Caco-2 (cell line): ENCODE data around the gene JAG2. TPM values are rescaled to one million over a fixed set of nuclear protein-coding genes. Genes with fewer than 3 reads are reported as not detected.

Experiments
- BruUV-seq: library from RNA; stranded (reverse); fragments of 400-500 nt; replicated peaks from 2 replicates; lab custom pipeline; 2021; lab: Mats Ljungman, UMichigan
- CTCF ChIA-PET: fragments of 300-600 bp; sonication (Branson Sonifier 250); formaldehyde crosslinking; loops from one replicate; lab custom pipeline; 2022; ENCODE audit warnings: antibody characterized with exemption; lab: Charles Lee
- POLR2A ChIA-PET: fragments of 300-600 bp; sonication (Branson Sonifier 250); formaldehyde crosslinking; loops from one replicate; lab custom pipeline; 2022; ENCODE audit warnings: antibody characterized with exemption; lab: Charles Lee
- DNase-seq, 2 experiments: peaks; one replicate each; pipeline versions ENCODE4 v3.0.0 to v3.0.0-alpha.2; 2020 to 2022
- H3K27me3 ChIP-seq: replicated peaks from 2 replicates; pipeline ENCODE4 v1.6.0; 2011; ENCODE audit warnings: low read length; ENCODE audit not compliant: control insufficient read depth, insufficient read depth
- H3K36me3 ChIP-seq: 2 replicates; pipeline ENCODE4 v1.5.1; 2011; ENCODE audit warnings: low read length; ENCODE audit not compliant: control insufficient read depth, insufficient read depth
- H3K4me1 ChIP-seq: fragments of 250-450 bp; sonication (Bioruptor Pico); 2 replicates; pipeline ENCODE4 v1.5.1; 2020; ENCODE audit warnings: mild to moderate bottlenecking
- H3K4me3 ChIP-seq: 2 replicates; pipeline ENCODE4 v1.5.1; 2011; ENCODE audit warnings: low read depth, mild to moderate bottlenecking, control low read depth, low read length
- H3K9me3 ChIP-seq: fragments of 250-450 bp; sonication (Bioruptor Pico); 2 replicates; pipeline ENCODE4 v1.5.1; 2020; ENCODE audit warnings: mild to moderate bottlenecking, moderate library complexity
- H3K27ac Mint-ChIP-seq: one replicate; pipeline ENCODE4 v1.8.0; 2022; ENCODE audit warnings: mixed read lengths; ENCODE audit not compliant: unreplicated experiment
- H3K27me3 Mint-ChIP-seq: one replicate; pipeline ENCODE4 v1.8.0; 2022; ENCODE audit warnings: mixed read lengths; ENCODE audit not compliant: insufficient read depth, unreplicated experiment
- H3K36me3 Mint-ChIP-seq: one replicate; pipeline ENCODE4 v1.8.0; 2022; ENCODE audit warnings: mild to moderate bottlenecking, mixed read lengths; ENCODE audit not compliant: insufficient read depth, unreplicated experiment
- H3K4me1 Mint-ChIP-seq: one replicate; pipeline ENCODE4 v1.8.0; 2022; ENCODE audit warnings: low read depth, mixed read lengths; ENCODE audit not compliant: unreplicated experiment
- H3K4me3 Mint-ChIP-seq: one replicate; pipeline ENCODE4 v1.8.0; 2022; ENCODE audit warnings: mild to moderate bottlenecking, moderate library complexity, mixed read lengths; ENCODE audit not compliant: unreplicated experiment
- H3K9me3 Mint-ChIP-seq: one replicate; pipeline ENCODE4 v1.8.0; 2022; ENCODE audit warnings: mixed read lengths; ENCODE audit not compliant: unreplicated experiment
- CTCF ChIP-seq, 2 experiments: fragments of 200-600 bp in 1 of 2; IDR thresholded peaks; 1 replicate in 1 of 2; 2 replicates in 1 of 2; pipeline versions ENCODE4 v1.5.1 to v1.8.0; 2011 to 2022; ENCODE audit warnings: antibody characterized with exemption in 1 of 2, control low read depth in 1 of 2, inconsistent platforms in 1 of 2, low read depth in 1 of 2, low read length in 1 of 2, mild to moderate bottlenecking in 1 of 2, moderate library complexity in 1 of 2; ENCODE audit not compliant: insufficient read depth in 1 of 2, severe bottlenecking in 1 of 2, unreplicated experiment in 1 of 2
- intact Hi-C: fragments of 100-400 bp; cut with micrococcal nuclease; formaldehyde crosslinking; loops from one replicate; pipeline ENCODE4 v1.10.0; 2022; ENCODE audit not compliant: unreplicated experiment
- total RNA-seq: library from RNA; stranded (reverse); gene quantifications from 2 replicates; pipeline ENCODE4 v1.2.3, GENCODE V29; 2022

JAG2 gene
- total RNA-seq, 1 experiment from 2014 or later = 43.0 TPM

GRCh38 chr14:105150026-105150367 is 18.6 kb downstream of the JAG2 start:
- Mint-ChIP-seq H3K4me3 (no peak overlapping the region), H3K4me1 (no peaks in the 10 kb centered on the region), H3K9me3 (no peaks in the 10 kb centered on the region), H3K36me3 (peaks cover 5% of the 10 kb centered on the region), H3K27me3 (no peaks in the 10 kb centered on the region), H3K27ac (no peak overlapping the region)
- Histone ChIP-seq H3K36me3 (no peaks in the 10 kb centered on the region), H3K27me3 (no peaks in the 10 kb centered on the region), H3K4me1 (no peaks in the 10 kb centered on the region), H3K4me3 (no peak overlapping the region), H3K9me3 (no peaks in the 10 kb centered on the region)
- ChIA-PET CTCF (no interaction called here), POLR2A (no interaction called here)
- intact Hi-C loops = no loop called here
- no peak for DNase-seq
- no peak for TF ChIP-seq CTCF (IDR thresholded peaks at IDR 0.05; ENCODE audit: insufficient read depth in 1 of 2, low read depth in 1 of 2, low read length in 1 of 2, severe bottlenecking in 1 of 2, unreplicated experiment in 1 of 2)
- BruUV-seq = no TSS peak

- Histone ChIP-seq H3K4me1 (no peaks in the 10 kb centered on the region), H3K4me3 (no peak overlapping the region), H3K27me3 (no peaks in the 10 kb centered on the region), H3K9me3 (no peaks in the 10 kb centered on the region), H3K36me3 (no peaks in the 10 kb centered on the region)
- no peak for TF ChIP-seq CTCF (IDR thresholded peaks at IDR 0.05; ENCODE audit: insufficient read depth in 1 of 2, low read depth in 1 of 2, low read length in 1 of 2, severe bottlenecking in 1 of 2, unreplicated experiment in 1 of 2)
- no peak overlapping the region for H3K4me3 Mint-ChIP-seq
- H3K36me3 Mint-ChIP-seq = peaks cover 5% of the 10 kb centered on the region
- BruUV-seq = no TSS peak
- no peaks in the 10 kb centered on the region for H3K9me3 Mint-ChIP-seq
- POLR2A ChIA-PET = no interaction called here
- no peak for DNase-seq
- H3K27ac Mint-ChIP-seq = no peak overlapping the region
- H3K27me3 Mint-ChIP-seq = no peaks in the 10 kb centered on the region
- CTCF ChIA-PET = no interaction called here
- no peaks in the 10 kb centered on the region for H3K4me1 Mint-ChIP-seq
- intact Hi-C loops = no loop called here
These were observed 19.3 kb downstream of the JAG2 start for GRCh38 chr14:105149146-105149781.

- POLR2A ChIA-PET = no interaction called here
- H3K4me3 Mint-ChIP-seq = no peak overlapping the region
- H3K27me3 ChIP-seq = no peaks in the 10 kb centered on the region
- no peak for DNase-seq
- no peaks in the 10 kb centered on the region for H3K27me3 Mint-ChIP-seq
- no peaks in the 10 kb centered on the region for H3K4me1 Mint-ChIP-seq
- CTCF ChIA-PET = interaction anchor here (0.5 kb wide), 1 partner anchor 250 kb away, joined by 4 read pairs; no protein-coding TSS in a partner anchor
- H3K36me3 ChIP-seq = no peaks in the 10 kb centered on the region
- peaks cover 5% of the 10 kb centered on the region for H3K36me3 Mint-ChIP-seq
- no TSS peak for BruUV-seq
- no peaks in the 10 kb centered on the region for H3K9me3 Mint-ChIP-seq
- no peak for TF ChIP-seq CTCF (IDR thresholded peaks at IDR 0.05; ENCODE audit: insufficient read depth in 1 of 2, low read depth in 1 of 2, low read length in 1 of 2, severe bottlenecking in 1 of 2, unreplicated experiment in 1 of 2)
- intact Hi-C loops = no loop called here
- no peaks in the 10 kb centered on the region for H3K9me3 ChIP-seq
- H3K27ac Mint-ChIP-seq = no peak overlapping the region
- no peak overlapping the region for H3K4me3 ChIP-seq
- no peaks in the 10 kb centered on the region for H3K4me1 ChIP-seq
These were observed 19.9 kb downstream of the JAG2 start for GRCh38 chr14:105148604-105149145.
